Measurements from ENCODE around the gene TMEM192. TPM values are rescaled to one million over a fixed set of nuclear protein-coding genes. Genes with fewer than 3 reads are reported as not detected.
"Not testable (repeated sequence)": the region's sequence is repeated elsewhere in the genome, so short reads cannot be mapped to it uniquely, and the experiment has no call there.

The TMEM192 gene
- total RNA-seq, 1 experiment from 2014 or later = 44.4 TPM

DNA sequence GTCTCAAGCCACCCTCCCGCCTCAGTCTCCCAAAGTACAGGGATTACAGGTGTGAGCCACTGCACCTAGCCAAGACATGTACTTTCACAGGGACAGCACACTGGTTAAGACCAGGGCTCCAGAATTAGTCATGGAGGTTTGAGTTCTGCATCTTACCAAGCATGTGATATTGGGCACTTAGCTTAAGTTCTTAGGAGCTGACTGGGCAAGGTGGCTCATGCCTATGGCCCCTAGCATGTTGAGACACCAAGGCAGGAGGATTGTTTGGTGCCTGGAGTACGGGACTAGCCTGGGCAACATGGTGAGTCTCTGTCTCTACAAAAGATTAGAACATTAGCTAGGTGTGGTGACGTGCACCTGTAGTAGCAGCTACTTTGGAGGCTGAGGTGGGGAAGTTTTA, 2.6 kb upstream of the TMEM192 start:
- no peaks in the 10 kb centered on the region for H3K36me3 ChIP-seq (ENCODE audit: insufficient read depth, low read length)
- H2AFZ ChIP-seq (ENCODE audit: low read length) = no peak overlapping the region
- H4K20me1 ChIP-seq (ENCODE audit: insufficient read depth, low read depth, low read length) = no peaks in the 10 kb centered on the region
- no peak overlapping the region for H3K9ac ChIP-seq (ENCODE audit: low read length)
- no peaks in the 10 kb centered on the region for H3K9me2 ChIP-seq (replicated peaks; ENCODE audit: insufficient read depth, low read length)
- no peak overlapping the region for H3K4me2 ChIP-seq (ENCODE audit: low read depth, low read length, poor library complexity, severe bottlenecking)
- H3K79me2 ChIP-seq (ENCODE audit: low read length) = peaks cover 18% of the 10 kb centered on the region
- H3K4me3 ChIP-seq (ENCODE audit: low read length) = no peak overlapping the region
- no peak for DNase-seq
- H3K4me1 ChIP-seq (ENCODE audit: low read length) = peaks cover 17% of the 10 kb centered on the region
- no peak overlapping the region for H3K27ac ChIP-seq (ENCODE audit: low read length)
- no peaks in the 10 kb centered on the region for H3K27me3 ChIP-seq (ENCODE audit: low read length)
- H3K9me3 ChIP-seq (ENCODE audit: low read length) = no peaks in the 10 kb centered on the region

DNA sequence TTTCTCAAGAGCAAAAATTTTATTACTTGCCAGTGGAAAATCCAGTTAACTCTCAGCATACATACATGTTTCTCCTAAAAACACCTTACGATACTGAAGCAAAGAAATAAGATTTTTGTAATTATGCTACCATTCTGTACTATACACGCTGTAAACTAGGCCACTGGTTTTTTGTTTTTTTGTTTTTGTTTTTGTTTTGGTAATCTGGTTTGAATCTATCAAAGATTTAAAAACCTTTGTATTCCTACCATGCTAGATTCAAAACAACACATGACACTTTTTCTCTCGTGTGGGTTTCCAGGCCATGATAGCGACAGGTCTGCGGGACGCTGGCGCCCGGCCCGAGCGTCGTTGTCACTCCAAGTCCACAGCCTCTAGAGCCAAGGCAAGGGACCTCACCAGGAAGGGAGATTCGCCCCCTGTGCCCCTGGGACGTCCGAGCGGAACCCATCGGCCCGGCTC, 723 bp downstream of the TMEM192 start:
- no peak overlapping the region for H3K27ac ChIP-seq (ENCODE audit: low read length)
- H3K4me2 ChIP-seq (ENCODE audit: low read depth, low read length, poor library complexity, severe bottlenecking) = peak overlapping the region; percentile 91
- no peaks in the 10 kb centered on the region for H3K9me2 ChIP-seq (replicated peaks; ENCODE audit: insufficient read depth, low read length)

DNA sequence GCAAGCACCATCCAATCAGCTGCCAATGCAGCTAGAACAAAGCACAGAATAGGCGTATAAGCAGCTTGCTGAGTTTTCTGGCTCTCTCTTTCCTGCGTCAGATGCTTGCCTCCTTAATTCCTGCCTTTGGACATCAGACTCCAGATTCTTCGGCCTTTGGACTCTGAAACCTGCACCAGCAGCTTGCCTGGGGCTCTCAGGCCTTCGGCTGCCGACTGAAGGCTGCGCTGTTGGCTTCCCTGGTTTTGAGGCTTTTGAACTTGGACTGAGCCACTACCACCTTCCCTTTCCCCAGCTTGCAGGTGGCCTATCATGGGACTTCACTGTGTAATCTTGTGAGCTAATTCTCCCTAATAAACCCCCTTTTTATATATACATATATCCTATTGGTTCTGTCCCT, 6.1 kb downstream of the TMEM192 start:
- no peak overlapping the region for H3K4me3 ChIP-seq (ENCODE audit: low read length)
- H3K4me1 ChIP-seq (ENCODE audit: low read length) = peaks cover 5% of the 10 kb centered on the region
- no peak overlapping the region for H3K9ac ChIP-seq (ENCODE audit: low read length)
- H4K20me1 ChIP-seq (ENCODE audit: insufficient read depth, low read depth, low read length) = no peaks in the 10 kb centered on the region
- no peaks in the 10 kb centered on the region for H3K27me3 ChIP-seq (ENCODE audit: low read length)
- H3K4me2 ChIP-seq (ENCODE audit: low read depth, low read length, poor library complexity, severe bottlenecking) = no peak overlapping the region
- H3K9me3 ChIP-seq (ENCODE audit: low read length) = no peaks in the 10 kb centered on the region
- H2AFZ ChIP-seq (ENCODE audit: low read length) = no peak overlapping the region
- peaks cover 10% of the 10 kb centered on the region; the same call in 1 of the 2 replicates for H3K36me3 ChIP-seq (ENCODE audit: insufficient read depth, low read length)
- no peaks in the 10 kb centered on the region for H3K9me2 ChIP-seq (replicated peaks; ENCODE audit: insufficient read depth, low read length)
- H3K79me2 ChIP-seq (ENCODE audit: low read length) = peaks cover 58% of the 10 kb centered on the region
- no peak overlapping the region for H3K27ac ChIP-seq (ENCODE audit: low read length)
- DNase-seq = no peak

More for the DNA sequence above, 723 bp downstream of the TMEM192 start:
- Histone ChIP-seq H3K4me1 (ENCODE audit: low read length) (peaks cover 16% of the 10 kb centered on the region), H3K4me3 (ENCODE audit: low read length) (peak overlapping the region; percentile 83), H4K20me1 (ENCODE audit: insufficient read depth, low read depth, low read length) (no peaks in the 10 kb centered on the region), H3K9ac (ENCODE audit: low read length) (peak overlapping the region; percentile 81), H3K36me3 (ENCODE audit: insufficient read depth, low read length) (peaks cover 5% of the 10 kb centered on the region; the same call in 1 of the 2 replicates), H3K79me2 (ENCODE audit: low read length) (peaks cover 43% of the 10 kb centered on the region), H3K9me3 (ENCODE audit: low read length) (no peaks in the 10 kb centered on the region), H3K27me3 (ENCODE audit: low read length) (no peaks in the 10 kb centered on the region), H2AFZ (ENCODE audit: low read length) (peak overlapping the region; percentile 98)
- DNase-seq = no peak

DNA sequence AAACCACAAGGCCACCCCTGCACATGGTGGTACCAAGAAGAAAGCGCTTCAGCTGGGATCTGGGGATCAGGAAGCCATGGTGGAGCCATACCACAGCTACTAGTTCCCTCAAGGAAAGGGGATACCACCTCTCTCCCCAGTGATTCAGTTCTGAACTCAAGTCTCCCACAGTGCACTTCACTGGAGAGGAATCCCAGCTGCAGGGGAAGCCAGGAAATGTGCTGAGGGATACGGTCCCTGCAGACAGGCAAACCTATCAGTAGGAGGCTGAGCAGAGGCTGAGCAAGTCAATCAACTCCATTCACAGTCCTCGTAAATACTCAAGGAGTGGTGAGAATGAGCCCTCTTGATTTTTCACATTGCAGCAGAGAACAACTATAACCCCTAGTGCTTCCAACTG, 11.0 kb downstream of the TMEM192 start:
- Histone ChIP-seq H3K27me3 (ENCODE audit: low read length) (no peaks in the 10 kb centered on the region), H3K4me1 (ENCODE audit: low read length) (no peaks in the 10 kb centered on the region), H3K36me3 (ENCODE audit: insufficient read depth, low read length) (peaks cover 18% of the 10 kb centered on the region; the same call in 1 of the 2 replicates), H2AFZ (ENCODE audit: low read length) (no peak overlapping the region), H3K4me3 (ENCODE audit: low read length) (no peak overlapping the region), H3K9ac (ENCODE audit: low read length) (no peak overlapping the region), H3K9me2 (replicated peaks; ENCODE audit: insufficient read depth, low read length) (no peaks in the 10 kb centered on the region), H3K4me2 (ENCODE audit: low read depth, low read length, poor library complexity, severe bottlenecking) (no peak overlapping the region), H3K79me2 (ENCODE audit: low read length) (peaks cover 21% of the 10 kb centered on the region), H3K9me3 (ENCODE audit: low read length) (no peaks in the 10 kb centered on the region), H4K20me1 (ENCODE audit: insufficient read depth, low read depth, low read length) (no peaks in the 10 kb centered on the region), H3K27ac (ENCODE audit: low read length) (no peak overlapping the region)
- no peak for DNase-seq

DNA sequence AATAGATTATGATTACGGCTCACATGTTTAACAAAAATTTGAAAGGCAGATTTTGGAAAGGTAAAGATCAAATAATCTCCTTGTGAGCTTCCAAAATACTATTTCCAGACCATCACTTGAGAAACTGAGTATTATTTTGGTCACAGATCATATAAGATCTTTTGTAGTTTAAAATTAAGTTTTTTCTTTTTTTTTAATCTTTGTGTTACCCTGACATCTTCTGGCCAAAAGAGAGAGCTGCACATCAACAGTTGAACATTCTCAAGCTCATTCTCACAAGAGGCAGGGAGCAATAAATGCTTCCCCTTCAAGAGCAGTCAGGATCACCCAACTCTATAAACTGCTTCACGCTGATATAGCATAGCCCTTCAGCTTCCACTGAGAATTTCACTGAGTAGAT, 15.9 kb downstream of the TMEM192 start:
- Histone ChIP-seq H3K27me3 (ENCODE audit: low read length) (no peaks in the 10 kb centered on the region), H2AFZ (ENCODE audit: low read length) (no peak overlapping the region), H4K20me1 (ENCODE audit: insufficient read depth, low read depth, low read length) (no peaks in the 10 kb centered on the region), H3K9me3 (ENCODE audit: low read length) (no peaks in the 10 kb centered on the region), H3K79me2 (ENCODE audit: low read length) (no peaks in the 10 kb centered on the region), H3K9me2 (replicated peaks; ENCODE audit: insufficient read depth, low read length) (no peaks in the 10 kb centered on the region), H3K4me3 (ENCODE audit: low read length) (no peak overlapping the region), H3K4me2 (ENCODE audit: low read depth, low read length, poor library complexity, severe bottlenecking) (no peak overlapping the region), H3K27ac (ENCODE audit: low read length) (no peak overlapping the region), H3K9ac (ENCODE audit: low read length) (no peak overlapping the region), H3K4me1 (ENCODE audit: low read length) (no peaks in the 10 kb centered on the region), H3K36me3 (ENCODE audit: insufficient read depth, low read length) (peaks cover 26% of the 10 kb centered on the region; the same call in 1 of the 2 replicates)
- peak; percentile 67 for DNase-seq

DNA sequence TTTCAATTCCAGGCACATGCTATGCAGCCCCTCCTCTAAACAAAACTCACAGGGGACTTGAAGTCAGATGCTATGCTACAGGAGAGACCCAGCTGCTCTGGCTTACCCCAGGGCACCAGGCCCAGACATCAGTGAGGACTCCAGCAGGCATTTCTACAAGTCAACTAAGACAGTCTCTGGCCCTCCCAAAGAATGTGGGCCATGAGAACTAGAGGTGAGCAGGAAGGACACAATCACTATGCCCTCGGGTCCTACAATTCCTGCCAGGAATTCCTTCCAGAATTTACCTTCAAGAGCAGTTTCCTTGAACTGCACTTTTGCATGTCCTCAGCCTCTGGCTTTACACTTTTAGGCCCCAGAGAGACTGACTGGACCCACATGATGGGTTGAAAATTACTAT, 17.4 kb downstream of the TMEM192 start:
- H3K27me3 ChIP-seq (ENCODE audit: low read length) = no peaks in the 10 kb centered on the region
- H3K9ac ChIP-seq (ENCODE audit: low read length) = no peak overlapping the region
- H3K79me2 ChIP-seq (ENCODE audit: low read length) = no peaks in the 10 kb centered on the region
- H4K20me1 ChIP-seq (ENCODE audit: insufficient read depth, low read depth, low read length) = no peaks in the 10 kb centered on the region
- no peak overlapping the region for H3K4me2 ChIP-seq (ENCODE audit: low read depth, low read length, poor library complexity, severe bottlenecking)
- H2AFZ ChIP-seq (ENCODE audit: low read length) = no peak overlapping the region
- no peak overlapping the region for H3K27ac ChIP-seq (ENCODE audit: low read length)
- DNase-seq = no peak
- H3K36me3 ChIP-seq (ENCODE audit: insufficient read depth, low read length) = peaks cover 21% of the 10 kb centered on the region; the same call in 1 of the 2 replicates
- H3K4me3 ChIP-seq (ENCODE audit: low read length) = no peak overlapping the region
- H3K9me3 ChIP-seq (ENCODE audit: low read length) = no peaks in the 10 kb centered on the region
- no peaks in the 10 kb centered on the region for H3K9me2 ChIP-seq (replicated peaks; ENCODE audit: insufficient read depth, low read length)
- no peaks in the 10 kb centered on the region for H3K4me1 ChIP-seq (ENCODE audit: low read length)

DNA sequence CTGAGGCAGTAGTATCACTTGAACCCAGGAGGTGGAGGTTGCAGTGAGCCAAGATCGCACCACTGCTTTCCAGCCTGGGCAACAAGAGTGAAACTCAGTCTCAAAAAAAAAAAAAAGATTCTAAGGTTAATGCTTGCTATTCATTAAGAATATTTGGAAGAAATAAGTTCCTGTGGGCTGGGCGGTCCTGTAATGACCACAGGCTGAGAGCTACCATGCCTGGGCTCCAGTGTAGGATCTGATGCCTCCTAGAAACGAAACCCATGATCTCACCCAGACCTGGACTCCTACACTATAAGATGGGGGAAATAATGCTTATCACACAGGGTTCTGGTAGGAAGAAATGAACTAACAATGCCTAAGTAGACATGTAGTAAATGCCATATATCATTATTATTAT, 17.8 kb downstream of the TMEM192 start:
- no peak for DNase-seq
- Histone ChIP-seq H2AFZ (ENCODE audit: low read length) (no peak overlapping the region), H3K9me2 (replicated peaks; ENCODE audit: insufficient read depth, low read length) (no peaks in the 10 kb centered on the region)

DNA sequence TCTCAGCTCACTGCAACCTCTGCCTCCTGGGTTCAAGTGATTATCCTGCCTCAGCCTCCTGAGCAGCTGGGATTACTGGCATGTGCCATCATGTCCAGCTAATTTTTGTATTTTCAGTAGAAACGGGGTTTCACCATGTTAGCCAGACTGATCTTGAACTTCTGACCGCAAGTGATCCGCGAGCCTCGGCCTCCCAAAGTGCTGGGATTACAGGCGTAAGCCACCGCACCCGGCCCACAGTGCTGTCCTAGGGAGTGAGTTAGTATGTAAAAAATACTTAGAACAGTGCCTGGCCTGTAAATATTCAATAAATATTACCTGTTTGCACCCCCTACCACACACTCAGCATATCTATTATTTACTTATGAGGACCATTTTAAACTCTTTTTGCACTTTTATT, 20.5 kb downstream of the TMEM192 start:
- H3K9me2 ChIP-seq (replicated peaks; ENCODE audit: insufficient read depth, low read length); H2AFZ ChIP-seq (ENCODE audit: low read length); H3K9ac ChIP-seq (ENCODE audit: low read length); H3K4me3 ChIP-seq (ENCODE audit: low read length); H3K27ac ChIP-seq (ENCODE audit: low read length); H3K9me3 ChIP-seq (ENCODE audit: low read length); H3K79me2 ChIP-seq (ENCODE audit: low read length); H3K4me1 ChIP-seq (ENCODE audit: low read length); DNase-seq; H3K4me2 ChIP-seq (ENCODE audit: low read depth, low read length, poor library complexity, severe bottlenecking); H3K27me3 ChIP-seq (ENCODE audit: low read length); H4K20me1 ChIP-seq (ENCODE audit: insufficient read depth, low read depth, low read length): not testable (repeated sequence)
- H3K36me3 ChIP-seq (ENCODE audit: insufficient read depth, low read length) = peaks cover 30% of the 10 kb centered on the region; the same call in 1 of the 2 replicates

More for the DNA sequence above, 17.8 kb downstream of the TMEM192 start:
- no peak overlapping the region for H3K4me3 ChIP-seq (ENCODE audit: low read length)
- no peaks in the 10 kb centered on the region for H3K4me1 ChIP-seq (ENCODE audit: low read length)
- H3K4me2 ChIP-seq (ENCODE audit: low read depth, low read length, poor library complexity, severe bottlenecking) = no peak overlapping the region
- no peak overlapping the region for H3K9ac ChIP-seq (ENCODE audit: low read length)
- no peaks in the 10 kb centered on the region for H3K27me3 ChIP-seq (ENCODE audit: low read length)
- no peaks in the 10 kb centered on the region for H4K20me1 ChIP-seq (ENCODE audit: insufficient read depth, low read depth, low read length)
- H3K27ac ChIP-seq (ENCODE audit: low read length) = no peak overlapping the region
- H3K36me3 ChIP-seq (ENCODE audit: insufficient read depth, low read length) = peaks cover 21% of the 10 kb centered on the region; the same call in 1 of the 2 replicates
- no peaks in the 10 kb centered on the region for H3K79me2 ChIP-seq (ENCODE audit: low read length)
- H3K9me3 ChIP-seq (ENCODE audit: low read length) = no peaks in the 10 kb centered on the region

Measured in Karpas-422 (cell line).